ENCODE measurements around the gene AIFM3. TPM values are rescaled to one million over a fixed set of nuclear protein-coding genes. Genes with fewer than 3 reads are reported as not detected.

AIFM3 gene
- total and polyA plus RNA-seq, 2 donors (not counting 3 experiments of a cell fraction or from before 2014, with no cell fraction given), result 0.15 TPM; not detected in 1

DNA sequence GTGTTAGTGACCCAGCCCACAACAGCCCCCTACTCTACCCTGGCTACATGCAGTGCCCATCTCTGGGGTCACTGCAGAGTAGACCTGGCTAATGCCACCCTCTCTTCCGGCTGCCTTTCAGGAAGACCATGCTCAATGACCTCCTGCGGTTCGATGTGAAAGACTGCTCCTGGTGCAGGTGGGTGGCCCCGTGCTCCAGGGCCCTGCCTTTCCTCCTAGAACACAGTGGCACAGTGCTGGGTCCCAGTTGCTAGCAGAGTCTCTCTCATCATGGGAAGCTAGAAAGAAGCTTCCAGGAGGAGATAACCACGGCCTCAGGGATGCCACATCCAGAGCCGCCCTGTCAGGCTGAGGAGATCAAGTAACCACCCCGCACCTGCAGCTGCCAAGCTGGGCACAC, 18.7 kb downstream of the AIFM3 start:
- CTCF ChIA-PET, result no interaction called here
- no TSS peak for BruUV-seq (replicated peaks)

DNA sequence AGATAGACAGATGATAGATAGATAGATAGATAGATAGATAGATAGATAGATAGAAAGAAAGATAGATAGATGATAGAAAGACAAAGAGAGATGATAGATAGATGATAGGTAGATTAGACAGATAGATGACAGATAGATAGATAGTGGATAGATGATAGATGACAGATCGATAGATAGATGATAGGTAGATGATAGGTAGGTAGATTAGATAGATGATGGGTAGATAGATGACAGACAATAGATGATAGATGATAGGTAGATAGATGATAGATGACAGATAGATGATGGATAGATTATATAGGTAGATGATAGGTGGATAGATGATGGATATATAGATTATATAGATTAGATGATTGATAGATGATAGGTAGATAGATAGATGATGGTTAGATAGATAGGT, 19.3 kb downstream of the AIFM3 start:
- Histone ChIP-seq H3K27ac (ENCODE audit: insufficient read depth, low read depth, low read length) (no peak overlapping the region), H3K4me3 (replicated peaks in 1 of 3; ENCODE audit: insufficient read depth in 1 of 3, low read depth in 1 of 3, low read length in 3 of 3) (no peak overlapping the region), H3K9me3 (replicated peaks; ENCODE audit: control insufficient read depth, insufficient read depth, low read length) (no peaks in the 10 kb centered on the region), H3K4me2 (ENCODE audit: insufficient read depth, low read length) (no peak overlapping the region), H3K79me2 (ENCODE audit: control insufficient read depth, insufficient read depth, low read length) (peaks cover 17% of the 10 kb centered on the region), H3K27me3 (ENCODE audit: control insufficient read depth in 2 of 2, insufficient read depth in 2 of 2, low read length in 2 of 2) (no peaks in the 10 kb centered on the region), H3K4me1 (ENCODE audit: control insufficient read depth, extremely low read depth, insufficient read depth, low read length) (peaks cover 8% of the 10 kb centered on the region), H2AFZ (ENCODE audit: low read depth, low read length) (no peak overlapping the region), H3K36me3 (ENCODE audit: control insufficient read depth in 2 of 2, extremely low read depth in 1 of 2, insufficient read depth in 2 of 2, low read length in 2 of 2) (peaks cover 3 to 22% of the 10 kb centered on the region in 2 experiments), H3K9me1 (replicated peaks; ENCODE audit: control insufficient read depth, extremely low read depth, insufficient read depth, low read length) (no peaks in the 10 kb centered on the region), H4K20me1 (replicated peaks; ENCODE audit: control insufficient read depth, extremely low read depth, insufficient read depth, low read length) (no peaks in the 10 kb centered on the region), H3K9ac (replicated peaks; ENCODE audit: extremely low read depth, insufficient read depth, low read length) (no peak overlapping the region)
- no TSS peak for BruUV-seq (replicated peaks)
- ChIA-PET POLR2A (no interaction called here), CTCF (no interaction called here)
- intact Hi-C loops (cut with micrococcal nuclease) (no loop called here), dilution Hi-C loops (cut with MboI; ENCODE audit: extremely low pct_ligation_motif_present, low sequenced_read_pairs) (no loop called here)
- TF ChIP-seq EZH2 (IDR thresholded peaks at IDR 0.05; ENCODE audit: borderline replicate concordance, low read depth, low read length, severe bottlenecking) (no peak), POLR2A (IDR thresholded peaks at IDR 0.05; ENCODE audit: low read depth, low read length) (no peak), POLR2AphosphoS5 (IDR thresholded peaks at IDR 0.05; ENCODE audit: insufficient read depth, low read depth, low read length) (no peak), JUN (IDR thresholded peaks at IDR 0.05; ENCODE audit: borderline replicate concordance, insufficient read depth, insufficient read length, low read depth) (no peak), GATA2 (IDR thresholded peaks at IDR 0.05; ENCODE audit: insufficient read depth, insufficient read length, low read depth, low read length) (no peak), FOS (IDR thresholded peaks at IDR 0.05; ENCODE audit: borderline replicate concordance, insufficient read depth, low read length) (no peak), MYC (IDR thresholded peaks at IDR 0.05; ENCODE audit: low read depth, low read length) (no peak)
- TF ChIP-seq, protein P1, sequence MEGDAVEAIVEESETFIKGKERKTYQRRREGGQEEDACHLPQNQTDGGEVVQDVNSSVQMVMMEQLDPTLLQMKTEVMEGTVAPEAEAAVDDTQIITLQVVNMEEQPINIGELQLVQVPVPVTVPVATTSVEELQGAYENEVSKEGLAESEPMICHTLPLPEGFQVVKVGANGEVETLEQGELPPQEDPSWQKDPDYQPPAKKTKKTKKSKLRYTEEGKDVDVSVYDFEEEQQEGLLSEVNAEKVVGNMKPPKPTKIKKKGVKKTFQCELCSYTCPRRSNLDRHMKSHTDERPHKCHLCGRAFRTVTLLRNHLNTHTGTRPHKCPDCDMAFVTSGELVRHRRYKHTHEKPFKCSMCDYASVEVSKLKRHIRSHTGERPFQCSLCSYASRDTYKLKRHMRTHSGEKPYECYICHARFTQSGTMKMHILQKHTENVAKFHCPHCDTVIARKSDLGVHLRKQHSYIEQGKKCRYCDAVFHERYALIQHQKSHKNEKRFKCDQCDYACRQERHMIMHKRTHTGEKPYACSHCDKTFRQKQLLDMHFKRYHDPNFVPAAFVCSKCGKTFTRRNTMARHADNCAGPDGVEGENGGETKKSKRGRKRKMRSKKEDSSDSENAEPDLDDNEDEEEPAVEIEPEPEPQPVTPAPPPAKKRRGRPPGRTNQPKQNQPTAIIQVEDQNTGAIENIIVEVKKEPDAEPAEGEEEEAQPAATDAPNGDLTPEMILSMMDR (IDR thresholded peaks at IDR 0.05; ENCODE audit: extremely low read depth in 1 of 2, insufficient read depth in 1 of 2, low read depth in 1 of 2, low read length in 2 of 2), result no peak
- TF ChIP-seq, protein P2, sequence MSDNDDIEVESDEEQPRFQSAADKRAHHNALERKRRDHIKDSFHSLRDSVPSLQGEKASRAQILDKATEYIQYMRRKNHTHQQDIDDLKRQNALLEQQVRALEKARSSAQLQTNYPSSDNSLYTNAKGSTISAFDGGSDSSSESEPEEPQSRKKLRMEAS (IDR thresholded peaks at IDR 0.05; ENCODE audit: insufficient read depth, insufficient read length), result no peak
- DNase-seq (ENCODE audit: low read depth, low spot score) (no peak), FAIRE-seq (no peak)

More for the DNA sequence above, 18.7 kb downstream of the AIFM3 start:
- no peak for TF ChIP-seq GATA2 (IDR thresholded peaks at IDR 0.05; ENCODE audit: insufficient read depth, insufficient read length, low read depth, low read length)
- no peak for TF ChIP-seq POLR2A (IDR thresholded peaks at IDR 0.05; ENCODE audit: low read depth, low read length)
- no peak for TF ChIP-seq MYC (IDR thresholded peaks at IDR 0.05; ENCODE audit: low read depth, low read length)
- TF ChIP-seq, protein P1 (IDR thresholded peaks at IDR 0.05; ENCODE audit: extremely low read depth in 1 of 2, insufficient read depth in 1 of 2, low read depth in 1 of 2, low read length in 2 of 2), result no peak
- TF ChIP-seq JUN (IDR thresholded peaks at IDR 0.05; ENCODE audit: borderline replicate concordance, insufficient read depth, insufficient read length, low read depth), result no peak
- Histone ChIP-seq H3K27me3 (ENCODE audit: control insufficient read depth in 2 of 2, insufficient read depth in 2 of 2, low read length in 2 of 2) (no peaks in the 10 kb centered on the region), H3K27ac (ENCODE audit: insufficient read depth, low read depth, low read length) (no peak overlapping the region), H3K4me2 (ENCODE audit: insufficient read depth, low read length) (no peak overlapping the region), H3K36me3 (ENCODE audit: control insufficient read depth in 2 of 2, extremely low read depth in 1 of 2, insufficient read depth in 2 of 2, low read length in 2 of 2) (peaks cover 3 to 18% of the 10 kb centered on the region in 2 experiments), H3K4me3 (replicated peaks in 1 of 3; ENCODE audit: insufficient read depth in 1 of 3, low read depth in 1 of 3, low read length in 3 of 3) (no peak overlapping the region), H3K4me1 (ENCODE audit: control insufficient read depth, extremely low read depth, insufficient read depth, low read length) (peaks cover 11% of the 10 kb centered on the region), H2AFZ (ENCODE audit: low read depth, low read length) (no peak overlapping the region), H3K9me1 (replicated peaks; ENCODE audit: control insufficient read depth, extremely low read depth, insufficient read depth, low read length) (no peaks in the 10 kb centered on the region), H3K9ac (replicated peaks; ENCODE audit: extremely low read depth, insufficient read depth, low read length) (no peak overlapping the region), H4K20me1 (replicated peaks; ENCODE audit: control insufficient read depth, extremely low read depth, insufficient read depth, low read length) (no peaks in the 10 kb centered on the region), H3K9me3 (replicated peaks; ENCODE audit: control insufficient read depth, insufficient read depth, low read length) (no peaks in the 10 kb centered on the region), H3K79me2 (ENCODE audit: control insufficient read depth, insufficient read depth, low read length) (peaks cover 17% of the 10 kb centered on the region)
- dilution Hi-C loops (cut with MboI; ENCODE audit: extremely low pct_ligation_motif_present, low sequenced_read_pairs) (no loop called here), intact Hi-C loops (cut with micrococcal nuclease) (no loop called here)
- no peak for DNase-seq (ENCODE audit: low read depth, low spot score)
- no peak for FAIRE-seq
- POLR2A ChIA-PET, result no interaction called here

Measured in endothelial cell of umbilical vein (primary cell).